Peyer's patch (tissue), 4 donors: ENCODE data around the gene MACROD2.

Experiments used
- POLR2A ChIP-seq, 2 donors: fragments of 450-650 bp; IDR thresholded peaks; one replicate each; pipeline ENCODE4 v1.5.1; 2017; ENCODE audit warnings: antibody characterized with exemption in 2 of 2, mild to moderate bottlenecking in 2 of 2, moderate library complexity in 2 of 2
- TF ChIP-seq, protein P1 (sequence below), 6 experiments: fragments of 450-650 bp in 4 of 6; fragments of 200-600 bp in 2 of 6; sonication (generic) in 1 of 6; IDR thresholded peaks; one replicate each; pipeline ENCODE4 v1.5.1; 2017 to 2019; ENCODE audit warnings: antibody characterized with exemption in 6 of 6, mild to moderate bottlenecking in 3 of 6, moderate library complexity in 1 of 6

DNA sequence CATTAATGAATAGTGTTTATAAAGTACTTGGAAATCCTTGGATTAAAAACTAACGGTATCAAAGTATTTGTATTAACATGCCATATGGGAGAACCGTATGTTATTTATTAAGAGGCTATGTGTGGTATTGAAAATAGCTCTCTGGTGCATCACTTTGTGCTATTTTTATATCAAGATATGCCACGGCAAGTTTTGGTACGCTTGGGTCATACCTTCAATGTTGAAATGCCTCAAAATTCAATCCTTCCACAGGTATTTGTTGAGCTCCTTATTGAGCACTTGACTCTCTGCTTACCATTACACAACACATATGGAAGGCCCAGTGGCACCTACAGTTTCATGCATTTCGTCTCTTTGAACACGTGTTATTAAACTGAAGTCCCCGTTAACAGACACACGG, 1930.1 kb downstream of the MACROD2 start:
- TF ChIP-seq, protein P1, sequence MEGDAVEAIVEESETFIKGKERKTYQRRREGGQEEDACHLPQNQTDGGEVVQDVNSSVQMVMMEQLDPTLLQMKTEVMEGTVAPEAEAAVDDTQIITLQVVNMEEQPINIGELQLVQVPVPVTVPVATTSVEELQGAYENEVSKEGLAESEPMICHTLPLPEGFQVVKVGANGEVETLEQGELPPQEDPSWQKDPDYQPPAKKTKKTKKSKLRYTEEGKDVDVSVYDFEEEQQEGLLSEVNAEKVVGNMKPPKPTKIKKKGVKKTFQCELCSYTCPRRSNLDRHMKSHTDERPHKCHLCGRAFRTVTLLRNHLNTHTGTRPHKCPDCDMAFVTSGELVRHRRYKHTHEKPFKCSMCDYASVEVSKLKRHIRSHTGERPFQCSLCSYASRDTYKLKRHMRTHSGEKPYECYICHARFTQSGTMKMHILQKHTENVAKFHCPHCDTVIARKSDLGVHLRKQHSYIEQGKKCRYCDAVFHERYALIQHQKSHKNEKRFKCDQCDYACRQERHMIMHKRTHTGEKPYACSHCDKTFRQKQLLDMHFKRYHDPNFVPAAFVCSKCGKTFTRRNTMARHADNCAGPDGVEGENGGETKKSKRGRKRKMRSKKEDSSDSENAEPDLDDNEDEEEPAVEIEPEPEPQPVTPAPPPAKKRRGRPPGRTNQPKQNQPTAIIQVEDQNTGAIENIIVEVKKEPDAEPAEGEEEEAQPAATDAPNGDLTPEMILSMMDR (IDR thresholded peaks at IDR 0.05): no peak
- no peak for TF ChIP-seq POLR2A (IDR thresholded peaks at IDR 0.05)
